ENCODE measurements around the gene DDA1. TPM values are rescaled to one million over a fixed set of nuclear protein-coding genes. Genes with fewer than 3 reads are reported as not detected.
A peak's percentile ranks its signal among the peaks of the same experiment; 100 is the strongest.

DDA1 gene
- total and polyA plus RNA-seq, 9 of the 15 experiments (the other 6 are each of a cell fraction or from before 2014, with no cell fraction given) = 1.4 to 83.8 (median 33.8) TPM

DNA sequence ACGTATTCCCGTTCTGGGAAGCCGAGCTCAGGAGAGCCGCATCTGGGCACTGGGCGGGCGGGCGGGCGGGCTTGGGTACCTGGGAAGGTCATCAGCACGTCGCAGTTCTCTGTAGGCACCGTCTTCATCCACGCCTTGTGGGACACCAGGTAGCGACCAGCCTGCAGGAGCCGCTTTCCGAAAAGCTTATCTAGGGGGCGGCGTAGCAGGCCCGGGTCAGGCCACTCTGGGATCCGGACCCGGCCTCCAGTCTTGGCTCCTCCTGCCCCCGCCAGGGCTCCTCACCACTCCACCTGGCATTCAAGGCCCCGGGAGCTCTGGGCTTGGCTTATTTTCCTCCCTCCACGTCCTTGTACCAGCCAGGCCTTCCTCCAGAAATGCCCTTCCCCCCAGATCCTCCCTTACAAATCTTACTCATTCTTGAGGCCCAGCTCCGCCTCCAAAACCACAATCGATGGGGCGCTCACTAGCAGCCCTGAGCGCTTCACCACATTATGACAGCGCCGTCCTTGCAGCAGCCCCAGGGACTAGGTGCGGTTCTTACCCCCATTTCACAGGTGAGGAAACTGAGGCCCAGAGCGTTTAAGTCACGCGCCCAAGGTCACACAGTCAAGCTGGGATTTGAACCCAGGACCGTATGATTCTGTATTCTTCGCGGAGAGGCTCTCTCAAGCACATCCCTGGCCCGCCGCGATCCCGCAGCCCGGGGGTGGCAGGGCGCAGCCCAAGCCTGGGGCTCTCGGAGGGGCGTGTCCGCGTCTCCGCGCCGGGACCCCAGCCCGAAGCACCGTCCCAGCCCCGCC, 24.4 kb downstream of the DDA1 start (continued):
- no peak for TF ChIP-seq NR4A1 (CRISPR knock-in tag; IDR thresholded peaks at IDR 0.05)
- peak; percentile 60; the same call in 1 of the 2 replicates for TF ChIP-seq NR4A1 (tag; IDR thresholded peaks at IDR 0.05)
- TF ChIP-seq DMBX1 (CRISPR knock-in tag; IDR thresholded peaks at IDR 0.05; ENCODE audit: borderline replicate concordance) = 0 out of 2 replicates have a peak, but pooled peaks have one; percentile 39
- TF ChIP-seq ZNF551 (CRISPR knock-in tag; IDR thresholded peaks at IDR 0.05) = no peak
- no peak for TF ChIP-seq KAT8 (IDR thresholded peaks at IDR 0.05; ENCODE audit: low read depth)
- TF ChIP-seq RAD51 (IDR thresholded peaks at IDR 0.05; ENCODE audit: borderline replicate concordance, low read depth) = no peak
- peak; percentile 85 for TF ChIP-seq FOSL1 (tag; conservative IDR thresholded peaks at IDR 0.05)
- peak in 1 of 2 experiments; percentile 73; a peak in 1 of 4 replicates for TF ChIP-seq FOXK2 (conservative IDR thresholded peaks at IDR 0.05 in 1 of 2, IDR thresholded peaks at IDR 0.05 in 1 of 2; ENCODE audit: low read depth in 2 of 2)
- TF ChIP-seq ZNF695 (CRISPR knock-in tag; IDR thresholded peaks at IDR 0.05) = peak; percentile 22; the same call in 1 of the 2 replicates
- TF ChIP-seq BCL6 (CRISPR knock-in tag; IDR thresholded peaks at IDR 0.05) = no peak
- no peak; the same call in none of the 2 replicates for TF ChIP-seq ZBED1 (IDR thresholded peaks at IDR 0.05)
- no peak for TF ChIP-seq ZNF592 (IDR thresholded peaks at IDR 0.05)
- peak; percentile 25 to 79; a peak in 1 of 4 replicates for TF ChIP-seq TEAD1 (CRISPR knock-in tag; IDR thresholded peaks at IDR 0.05)
- TF ChIP-seq, protein P1, sequence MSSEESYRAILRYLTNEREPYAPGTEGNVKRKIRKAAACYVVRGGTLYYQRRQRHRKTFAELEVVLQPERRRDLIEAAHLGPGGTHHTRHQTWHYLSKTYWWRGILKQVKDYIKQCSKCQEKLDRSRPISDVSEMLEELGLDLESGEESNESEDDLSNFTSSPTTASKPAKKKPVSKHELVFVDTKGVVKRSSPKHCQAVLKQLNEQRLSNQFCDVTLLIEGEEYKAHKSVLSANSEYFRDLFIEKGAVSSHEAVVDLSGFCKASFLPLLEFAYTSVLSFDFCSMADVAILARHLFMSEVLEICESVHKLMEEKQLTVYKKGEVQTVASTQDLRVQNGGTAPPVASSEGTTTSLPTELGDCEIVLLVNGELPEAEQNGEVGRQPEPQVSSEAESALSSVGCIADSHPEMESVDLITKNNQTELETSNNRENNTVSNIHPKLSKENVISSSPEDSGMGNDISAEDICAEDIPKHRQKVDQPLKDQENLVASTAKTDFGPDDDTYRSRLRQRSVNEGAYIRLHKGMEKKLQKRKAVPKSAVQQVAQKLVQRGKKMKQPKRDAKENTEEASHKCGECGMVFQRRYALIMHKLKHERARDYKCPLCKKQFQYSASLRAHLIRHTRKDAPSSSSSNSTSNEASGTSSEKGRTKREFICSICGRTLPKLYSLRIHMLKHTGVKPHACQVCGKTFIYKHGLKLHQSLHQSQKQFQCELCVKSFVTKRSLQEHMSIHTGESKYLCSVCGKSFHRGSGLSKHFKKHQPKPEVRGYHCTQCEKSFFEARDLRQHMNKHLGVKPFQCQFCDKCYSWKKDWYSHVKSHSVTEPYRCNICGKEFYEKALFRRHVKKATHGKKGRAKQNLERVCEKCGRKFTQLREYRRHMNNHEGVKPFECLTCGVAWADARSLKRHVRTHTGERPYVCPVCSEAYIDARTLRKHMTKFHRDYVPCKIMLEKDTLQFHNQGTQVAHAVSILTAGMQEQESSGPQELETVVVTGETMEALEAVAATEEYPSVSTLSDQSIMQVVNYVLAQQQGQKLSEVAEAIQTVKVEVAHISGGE (CRISPR knock-in tag; IDR thresholded peaks at IDR 0.05) = no peak
- TF ChIP-seq ZNF274 (IDR thresholded peaks at IDR 0.05; ENCODE audit: borderline replicate concordance, low read depth, low read length) = no peak; the same call in 1 of the 2 replicates
- no peak for TF ChIP-seq MXI1 (IDR thresholded peaks at IDR 0.05; ENCODE audit: low read depth, low read length)
- no peak for TF ChIP-seq MTA2 (IDR thresholded peaks at IDR 0.05; ENCODE audit: low read depth)
- TF ChIP-seq HMG20A (CRISPR knock-in tag; conservative IDR thresholded peaks at IDR 0.05) = no peak
- TF ChIP-seq NR2C2 (CRISPR knock-in tag; IDR thresholded peaks at IDR 0.05) = no peak
- TF ChIP-seq NR2C2 (tag; IDR thresholded peaks at IDR 0.05) = no peak
- no peak for TF ChIP-seq PML (IDR thresholded peaks at IDR 0.05; ENCODE audit: low read length)
- peak in 1 of 2 experiments; percentile 75; a peak in 2 of 4 replicates for TF ChIP-seq TRIM24 (IDR thresholded peaks at IDR 0.05)

All from K562 (cell line).